Stimulated activated CD8-positive, alpha-beta memory T cell treated with anti-CD3 and anti-CD28 coated beads, Interleukin-12 subunit alpha, Interleukin-12 subunit beta, amount 100 ng/mL, for 24 hours (primary cell): Measurements from ENCODE around the gene TMED4.

Source experiments
- DNase-seq: peaks from one replicate; pipeline ENCODE4 v3.0.0-alpha.2; 2020; ENCODE audit errors: extremely low read depth

Gene TMED4

DNA sequence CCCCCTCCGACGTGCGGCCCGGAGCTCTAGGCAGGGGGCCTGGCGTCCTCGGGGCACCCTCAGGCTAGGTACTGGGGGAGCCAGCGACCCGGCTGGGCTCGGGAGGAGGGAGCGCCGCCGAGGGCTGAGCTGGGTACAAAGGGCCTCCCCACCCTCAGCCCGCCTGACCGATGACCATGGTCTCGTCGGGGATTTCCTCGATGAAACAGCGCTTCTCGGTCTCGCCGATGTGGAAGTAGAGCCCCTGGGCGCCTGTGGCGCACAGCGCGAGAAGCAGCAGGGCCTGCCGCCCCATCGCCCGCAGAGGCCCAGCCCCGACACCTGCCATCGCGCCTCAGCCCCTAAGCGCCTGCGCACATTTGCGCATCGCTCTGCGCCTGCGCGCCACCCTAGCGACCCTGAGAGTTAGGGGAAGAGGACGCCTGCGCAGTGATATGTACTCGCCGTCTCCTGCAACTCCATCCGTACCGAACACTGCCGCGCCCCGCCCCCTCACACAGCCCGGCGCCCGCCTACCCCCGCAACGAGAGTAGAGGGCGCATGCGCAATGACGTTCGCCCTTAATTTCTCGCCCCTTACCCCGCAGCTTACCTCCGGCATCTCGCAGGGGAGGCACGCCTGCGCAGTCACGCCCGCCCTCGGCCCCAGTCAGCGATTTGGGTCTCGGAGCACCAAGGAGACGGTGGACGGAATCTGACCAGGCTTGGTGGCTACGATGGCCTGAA is at the start of gene TMED4:
TMED4 (minus strand) TSS at position 353 of the 725 bp plus-strand sequence; CDS start at position 328, 25 bp downstream.
- DNase-seq, result peak; percentile 99

GRCh38 chr7:44631458-44632115 is 49.6 kb upstream of the TMED4 start:
- DNase-seq, result no peak

DNA sequence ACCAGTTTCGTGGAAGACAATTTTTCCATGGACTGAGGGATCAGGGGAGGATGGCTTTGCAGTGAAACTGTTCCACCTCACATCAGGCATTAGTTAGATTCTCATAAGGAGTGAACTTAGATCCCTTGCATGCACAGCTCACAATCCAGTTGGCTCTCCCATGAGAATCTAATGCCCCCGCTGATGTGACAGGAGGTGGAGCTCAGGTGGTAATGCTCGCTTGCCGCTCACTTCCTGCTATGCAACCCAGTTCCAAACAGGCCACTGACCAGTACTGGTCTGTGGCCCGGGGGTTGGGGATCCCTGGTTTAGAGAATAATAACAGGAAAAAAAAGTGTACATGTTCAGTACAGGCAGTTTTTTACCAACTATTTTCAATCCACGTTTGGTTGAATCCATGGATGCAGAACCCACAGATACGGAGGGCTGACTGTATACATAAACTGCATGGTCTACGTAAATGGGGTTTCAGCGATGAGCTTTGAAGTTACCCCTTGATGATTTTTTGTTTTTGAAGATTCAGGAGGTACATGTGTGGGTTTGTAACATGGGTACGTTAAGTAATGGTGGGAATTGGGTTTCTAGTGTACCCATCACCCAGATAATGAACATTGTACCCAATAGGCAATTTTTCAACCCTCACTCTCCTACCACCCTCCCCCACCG is 48.9 kb upstream of the TMED4 start:
- DNase-seq, result no peak

DNA sequence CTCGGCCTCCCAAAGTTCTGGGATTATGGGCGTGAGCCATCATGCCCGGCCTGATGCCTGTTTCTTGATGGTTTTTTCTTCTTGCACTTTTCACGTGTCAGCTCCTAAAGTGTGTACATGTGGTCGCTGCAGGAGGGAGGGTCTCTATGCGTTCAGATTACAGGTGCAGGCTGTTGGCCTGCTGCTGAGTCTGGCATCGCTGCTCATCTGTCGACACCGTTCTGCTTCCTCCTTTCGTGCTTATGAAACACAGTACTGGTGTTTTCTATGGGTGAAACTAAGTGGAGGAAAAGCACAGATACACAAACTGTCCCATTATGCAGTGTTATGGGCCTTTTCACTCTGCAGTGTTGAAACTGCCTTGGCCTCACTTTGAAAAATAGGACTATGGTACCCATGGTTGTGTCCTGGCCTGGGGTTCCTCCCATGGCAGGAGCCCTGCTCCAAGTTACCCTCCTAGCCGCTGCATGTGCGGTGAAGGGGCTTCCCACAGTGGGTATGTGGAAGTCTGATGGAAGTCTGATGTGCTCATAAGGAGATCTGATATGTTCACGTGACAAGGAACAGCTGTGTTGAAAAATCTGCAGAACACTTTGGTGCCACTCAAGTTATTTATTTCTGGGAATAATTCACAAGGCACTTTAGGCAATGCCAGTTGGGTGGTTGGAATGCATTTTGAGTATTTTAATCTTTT is 47.9 kb upstream of the TMED4 start:
- no peak for DNase-seq

DNA sequence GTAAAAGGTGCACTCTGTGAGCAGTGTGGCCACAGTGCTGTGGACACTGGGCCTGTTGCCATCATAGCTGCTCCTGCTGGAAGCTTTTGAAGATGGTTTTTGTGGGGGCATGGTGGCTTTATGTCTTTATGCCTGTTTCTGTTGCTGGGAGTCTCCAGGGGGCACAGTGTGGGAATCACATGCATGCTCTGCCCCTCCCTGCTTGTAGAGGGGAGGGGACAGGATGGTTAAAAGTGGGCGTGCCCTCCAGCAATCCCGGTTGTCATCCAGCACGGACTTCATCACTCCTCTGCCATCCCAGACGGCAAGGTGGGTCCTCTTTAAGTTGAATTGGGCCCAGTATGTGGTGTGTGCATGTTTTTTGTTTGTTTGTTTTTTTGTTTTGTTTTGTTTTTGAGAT is 44.6 kb upstream of the TMED4 start:
- no peak for DNase-seq

- DNase-seq, result no peak
These were observed 43.8 kb upstream of the TMED4 start for GRCh38 chr7:44625526-44626471.

- no peak for DNase-seq
These were observed 42.3 kb upstream of the TMED4 start for GRCh38 chr7:44624318-44624717.

GRCh38 chr7:44622342-44623151 is 40.5 kb upstream of the TMED4 start:
- no peak for DNase-seq

GRCh38 chr7:44621750-44622103 is 39.7 kb upstream of the TMED4 start:
- DNase-seq, result no peak

DNA sequence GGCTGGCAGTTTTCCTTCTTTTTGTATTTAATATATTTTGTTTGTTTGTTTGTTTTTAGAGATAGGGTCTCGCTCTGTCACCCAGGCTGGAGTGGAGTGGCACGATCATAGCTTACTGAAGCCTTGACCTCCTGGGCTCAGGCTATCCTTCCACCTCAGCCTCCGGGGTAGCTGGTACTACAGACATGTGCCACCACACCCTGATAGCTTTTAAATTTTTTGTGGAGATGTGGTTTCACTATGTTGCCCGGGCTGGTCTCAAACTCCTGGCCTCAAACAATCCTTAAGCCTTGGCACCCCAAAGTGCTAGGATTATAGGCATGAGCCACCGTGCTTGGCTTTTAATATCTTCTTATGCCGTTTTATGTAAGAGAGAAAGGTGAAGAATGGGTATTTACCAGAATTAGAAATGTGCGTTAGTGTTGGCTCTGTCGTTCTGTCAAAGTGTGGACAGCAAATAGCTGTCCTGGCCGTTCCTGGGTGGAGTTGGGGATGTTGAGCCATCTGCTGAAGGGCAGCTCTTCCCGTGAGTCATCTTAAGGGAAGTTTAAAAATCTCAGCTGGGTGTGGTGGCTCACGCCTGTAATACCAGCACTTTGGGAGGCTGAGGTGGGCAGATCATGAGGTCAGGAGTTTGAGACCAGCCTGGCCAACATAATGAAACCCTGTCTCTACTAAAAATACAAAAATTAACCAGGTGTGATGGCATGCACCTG is 39.2 kb upstream of the TMED4 start:
- DNase-seq, result no peak

GRCh38 chr7:44618753-44619152 is 36.7 kb upstream of the TMED4 start:
- no peak for DNase-seq

DNA sequence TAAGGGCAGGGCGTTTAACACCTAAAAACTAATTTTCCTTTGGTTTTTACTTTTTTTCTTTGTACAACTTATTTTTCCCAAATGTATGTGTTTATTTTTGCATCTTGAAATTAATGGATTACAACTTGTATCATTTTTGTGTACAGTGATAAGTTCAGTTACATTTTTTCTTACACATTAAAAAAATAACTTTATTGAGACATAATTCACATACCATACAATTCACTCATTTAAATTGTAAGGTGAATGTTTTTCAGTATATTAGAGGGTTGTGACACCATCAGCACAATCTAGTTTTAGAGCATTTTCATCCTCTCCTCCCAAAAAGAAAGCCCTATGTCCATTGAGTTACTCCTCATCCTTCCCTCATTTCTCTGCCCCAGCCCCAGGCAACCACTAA is 36.0 kb upstream of the TMED4 start:
- DNase-seq, result no peak

DNA sequence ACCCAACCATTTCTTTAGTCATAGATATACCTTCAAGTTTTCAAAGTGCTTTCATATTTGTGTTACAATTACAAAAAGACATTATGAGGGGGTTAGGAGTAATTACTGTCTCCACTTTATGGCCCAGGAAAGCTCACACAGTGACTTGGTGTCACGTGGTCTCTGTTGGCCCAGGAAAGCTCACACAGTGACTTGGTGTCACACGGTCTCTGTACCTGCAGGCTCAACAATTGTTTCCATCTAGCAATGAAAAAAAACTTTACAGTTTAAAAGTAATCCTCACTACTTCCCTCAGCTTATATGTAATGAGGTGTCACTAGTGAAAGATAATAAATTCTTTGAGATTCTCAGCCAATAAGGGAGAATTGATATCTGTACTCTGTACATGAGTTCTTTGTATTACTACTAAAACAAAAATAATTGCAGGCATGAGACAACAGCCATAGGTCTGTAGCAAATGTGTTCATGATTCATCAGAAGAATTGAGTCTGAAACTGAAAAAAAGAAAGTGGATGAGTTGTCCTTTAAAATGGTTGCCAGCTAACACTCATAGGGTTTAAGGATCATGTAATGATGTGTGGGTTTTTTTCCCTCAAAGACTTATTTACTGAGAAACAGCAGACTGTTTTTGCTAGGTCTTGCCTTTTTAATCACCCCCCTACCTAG is 35.3 kb upstream of the TMED4 start:
- DNase-seq, result no peak

GRCh38 chr7:44616545-44616944 is 34.5 kb upstream of the TMED4 start:
- no peak for DNase-seq

DNA sequence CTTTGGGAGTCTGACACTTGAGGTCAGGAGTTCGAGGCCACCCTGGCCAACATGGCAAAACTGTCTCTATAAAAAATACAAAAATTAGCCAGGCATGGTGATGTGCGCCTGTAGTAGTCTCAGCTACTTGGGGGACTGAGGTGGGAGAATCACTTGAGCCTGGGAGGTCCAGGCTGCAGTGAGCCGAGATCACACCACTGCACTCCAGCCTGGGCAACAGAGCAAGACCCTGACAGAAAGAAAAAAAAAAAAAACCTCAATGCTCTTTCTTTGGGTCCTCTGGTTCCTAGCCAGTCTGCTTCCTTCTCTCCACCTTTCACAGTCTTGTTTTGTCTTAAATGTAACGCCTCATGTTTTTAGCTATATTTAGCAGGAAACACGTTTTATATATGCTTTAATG is 33.8 kb upstream of the TMED4 start:
- DNase-seq, result no peak

DNA sequence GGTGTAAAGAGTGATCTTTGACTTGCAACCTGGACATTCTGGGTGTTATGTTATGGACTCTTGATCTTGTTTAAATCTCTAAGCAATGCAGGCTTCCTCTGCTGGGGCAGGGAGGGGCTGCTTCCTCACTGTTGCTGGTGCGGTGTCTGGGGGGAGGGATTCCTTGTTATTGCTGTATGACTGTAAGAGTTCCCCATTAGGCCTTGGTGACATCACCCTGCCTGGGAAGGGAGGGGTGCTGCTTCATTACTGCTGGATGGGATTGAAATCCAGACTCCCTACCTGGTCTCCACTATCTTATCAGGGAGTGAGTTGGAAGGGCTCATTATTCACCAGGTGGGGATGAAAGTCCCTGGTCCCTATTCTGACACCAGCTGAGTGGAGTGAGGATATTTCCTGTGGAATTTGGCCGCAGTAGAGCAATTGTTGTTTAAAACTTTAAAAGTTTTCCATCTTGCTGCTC is 33.1 kb upstream of the TMED4 start:
- DNase-seq, result no peak

DNA sequence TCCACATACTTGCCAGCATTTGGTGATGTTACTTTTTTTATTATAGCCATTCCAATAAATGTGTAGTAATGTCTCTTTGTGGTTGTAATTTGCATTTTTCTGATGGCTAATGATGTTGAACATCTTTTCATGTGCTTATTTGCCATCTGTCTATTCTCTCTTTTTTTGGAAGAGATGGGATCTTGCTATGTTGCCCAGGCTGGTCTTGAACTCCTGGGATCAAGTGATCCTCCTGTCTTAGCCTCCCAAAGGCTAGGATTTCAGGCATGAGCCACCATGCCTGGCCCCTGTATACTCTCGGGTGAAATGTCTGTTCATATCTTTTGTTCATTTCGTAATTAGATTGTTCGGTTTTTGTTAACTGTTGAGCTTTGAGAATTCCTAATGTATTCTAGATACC is 27.8 kb upstream of the TMED4 start:
- no peak for DNase-seq

GRCh38 chr7:44608916-44609648 is 27.1 kb upstream of the TMED4 start:
- no peak for DNase-seq
